Esophagus muscularis mucosa (tissue), 4 donors: ENCODE measurements around the gene AMER1.

Source experiments
- CTCF ChIP-seq, 3 experiments: fragments of 200-600 bp in 2 of 3; fragments of 450-650 bp in 1 of 3; sonication (generic) in 2 of 3; IDR thresholded peaks; one replicate each; pipeline ENCODE4 v1.5.1; 2017 to 2019; ENCODE audit warnings: antibody characterized with exemption in 3 of 3, mild to moderate bottlenecking in 2 of 3, moderate library complexity in 1 of 3
- EP300 ChIP-seq: sonication (generic); formaldehyde crosslinking; IDR thresholded peaks from one replicate; pipeline ENCODE4 v1.6.1; 2017; ENCODE audit warnings: antibody characterized with exemption
- POLR2A ChIP-seq: fragments of 450-650 bp; IDR thresholded peaks from one replicate; pipeline ENCODE4 v1.6.1; 2017; ENCODE audit warnings: antibody characterized with exemption, moderate library complexity, mild to moderate bottlenecking, low read depth

- no peak for TF ChIP-seq CTCF (IDR thresholded peaks at IDR 0.05)
- no peak for TF ChIP-seq POLR2A
- TF ChIP-seq EP300 = no peak
These were observed 28.6 kb downstream of the AMER1 start for GRCh38 chrX:64176876-64177275.
